Keratinocyte (primary cell): Measurements from ENCODE around the gene PAIP2. TPM values are rescaled to one million over a fixed set of nuclear protein-coding genes. Genes with fewer than 3 reads are reported as not detected.

Experiments
- DNase-seq: peaks from one replicate; pipeline ENCODE4 v3.0.0-alpha.2; 2011; ENCODE audit warnings: low read depth, missing footprints, low spot score
- FAIRE-seq: peaks from 2 replicates; lab custom pipeline; 2011; peaks lifted over from hg19 to GRCh38; lab: Jason Lieb, UNC
- H2AFZ ChIP-seq: 2 replicates; pipeline ENCODE4 v1.6.0; 2012; ENCODE audit warnings: low read length, control low read depth, inconsistent platforms; ENCODE audit not compliant: control insufficient read depth
- H3K27ac ChIP-seq: 2 replicates; pipeline ENCODE4 v1.5.1; 2011; ENCODE audit warnings: low read length; ENCODE audit not compliant: control insufficient read depth, insufficient read depth
- H3K27me3 ChIP-seq: 3 replicates; pipeline ENCODE4 v1.6.0; 2011; ENCODE audit warnings: low read length; ENCODE audit not compliant: control insufficient read depth, insufficient read depth; ENCODE audit errors: extremely low read depth
- H3K36me3 ChIP-seq, 2 experiments: 2 replicates in 1 of 2; 3 replicates in 1 of 2; pipeline ENCODE4 v1.5.1; 2011; ENCODE audit warnings: low read length in 2 of 2, mild to moderate bottlenecking in 1 of 2; ENCODE audit not compliant: control insufficient read depth in 2 of 2, insufficient read depth in 2 of 2; ENCODE audit errors: extremely low read depth in 1 of 2
- H3K4me1 ChIP-seq: 3 replicates; pipeline ENCODE4 v1.5.1; 2011; ENCODE audit warnings: low read length; ENCODE audit not compliant: control insufficient read depth, insufficient read depth; ENCODE audit errors: extremely low read depth
- H3K4me2 ChIP-seq: 3 replicates; pipeline ENCODE4 v1.6.0; 2011; ENCODE audit warnings: low read depth, low read length; ENCODE audit not compliant: control insufficient read depth, insufficient read depth; ENCODE audit errors: extremely low read depth
- H3K4me3 ChIP-seq, 3 experiments: fragments of 200-600 bp in 1 of 3; sonication (generic) in 1 of 3; 2 replicates in 2 of 3; 3 replicates in 1 of 3; pipeline ENCODE4 v1.5.1; 2011 to 2016; ENCODE audit warnings: low read length in 3 of 3, mild to moderate bottlenecking in 3 of 3, control low read depth in 2 of 3, inconsistent platforms in 1 of 3, low read depth in 1 of 3, mixed read lengths in 1 of 3, mixed run types in 1 of 3, moderate library complexity in 1 of 3; ENCODE audit not compliant: control insufficient read depth in 2 of 3, insufficient read depth in 2 of 3; ENCODE audit errors: extremely low read depth in 1 of 3
- H3K79me2 ChIP-seq: 2 replicates; pipeline ENCODE4 v1.6.0; 2012; ENCODE audit warnings: low read length; ENCODE audit not compliant: control insufficient read depth, insufficient read depth
- H3K9ac ChIP-seq: 3 replicates; pipeline ENCODE4 v1.6.0; 2011; ENCODE audit warnings: low read length; ENCODE audit not compliant: control insufficient read depth, insufficient read depth; ENCODE audit errors: extremely low read depth
- H3K9me1 ChIP-seq: 3 replicates; pipeline ENCODE4 v1.6.0; 2011; ENCODE audit warnings: low read length; ENCODE audit not compliant: control insufficient read depth, insufficient read depth; ENCODE audit errors: extremely low read depth
- H3K9me3 ChIP-seq: 2 replicates; pipeline ENCODE4 v1.5.1; 2012; ENCODE audit warnings: low read depth, low read length; ENCODE audit not compliant: control insufficient read depth
- H4K20me1 ChIP-seq: 3 replicates; pipeline ENCODE4 v1.6.0; 2011; ENCODE audit warnings: low read length; ENCODE audit not compliant: control insufficient read depth, insufficient read depth; ENCODE audit errors: extremely low read depth
- CTCF ChIP-seq, 3 experiments: IDR thresholded peaks in 1 of 3; conservative IDR thresholded peaks in 1 of 3; optimal IDR thresholded peaks in 1 of 3; 2 replicates in 2 of 3; 3 replicates in 1 of 3; pipeline versions ENCODE3 to v1.5.1; 2011; ENCODE audit warnings: low read length in 3 of 3, mild to moderate bottlenecking in 3 of 3, moderate library complexity in 2 of 3, control low read depth in 1 of 3, inconsistent platforms in 1 of 3; ENCODE audit not compliant: insufficient read depth in 2 of 3; ENCODE audit errors: extremely low read depth in 1 of 3
- EZH2 ChIP-seq: IDR thresholded peaks from one replicate; pipeline ENCODE4 v1.6.1; 2012; ENCODE audit warnings: inconsistent platforms, mild to moderate bottlenecking, low read length, moderate library complexity
- dilution Hi-C: fragments of 300-500 bp; cut with MboI; formaldehyde crosslinking; loops from one replicate; pipeline ENCODE4 v1.7.0; 2020; ENCODE audit warnings: low sequenced_read_pairs; ENCODE audit not compliant: extremely low pct_ligation_motif_present
- polyA plus RNA-seq, 5 experiments: library from polyadenylated mRNA; depleted of rRNA in 3 of 5; stranded (reverse) in 3 of 5; stranded (forward) in 1 of 5; unstranded in 1 of 5; fragments of >200 nt; gene quantifications; 1 replicate in 1 of 5; 2 replicates in 3 of 5; 3 replicates in 1 of 5; pipeline versions ENCODE4 v1.2.1 to v1.2.3, GENCODE V29; 2011 to 2012; ENCODE audit warnings: missing spikeins in 2 of 5, low read depth in 1 of 5, low replicate concordance in 1 of 5

The PAIP2 gene
- polyA plus RNA-seq, 1 donor (not counting 4 experiments of a cell fraction or from before 2014, with no cell fraction given), result 65.6 TPM

DNA sequence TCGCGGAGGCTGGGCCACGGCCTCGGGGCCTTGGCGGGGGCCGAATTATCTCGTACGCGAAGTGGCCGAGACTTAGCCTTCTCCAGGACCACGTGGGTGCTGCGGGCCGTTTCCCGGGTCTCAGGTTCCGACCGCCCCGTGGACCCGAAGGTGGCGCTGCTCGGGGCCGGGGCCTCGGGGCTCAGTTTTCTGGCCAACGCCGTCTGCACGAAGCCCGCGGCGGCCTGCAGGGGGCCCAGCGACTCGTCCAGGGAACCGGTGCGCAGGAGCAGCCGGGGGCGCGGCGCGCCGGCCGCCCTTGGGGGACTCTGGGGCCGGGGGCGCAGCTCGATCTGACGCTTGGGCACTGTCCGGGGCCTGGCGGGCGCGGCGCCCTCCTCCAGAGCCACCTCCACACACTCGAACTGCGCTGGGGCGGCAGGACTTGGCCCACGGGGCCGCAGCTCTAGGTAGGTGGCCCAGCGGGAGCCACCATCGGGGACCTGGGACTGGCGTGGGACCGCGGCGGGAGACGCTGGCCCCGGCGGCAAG is 52.5 kb downstream of the PAIP2 start:
- Histone ChIP-seq H3K4me2 (peak overlapping the region; percentile 90), H3K4me1 (peaks cover 19% of the 10 kb centered on the region), H3K79me2 (peaks cover 15% of the 10 kb centered on the region), H4K20me1 (no peaks in the 10 kb centered on the region), H3K9me1 (no peaks in the 10 kb centered on the region), H3K9ac (peak overlapping the region; percentile 93), H3K9me3 (no peaks in the 10 kb centered on the region), H3K27ac (peak overlapping the region; percentile 60), H3K27me3 (no peaks in the 10 kb centered on the region), H3K4me3 (peak overlapping the region; percentile 69 to 92 (median 84)), H3K36me3 (peaks cover 0 to 4% of the 10 kb centered on the region in 2 experiments), H2AFZ (no peak overlapping the region)
- dilution Hi-C loops, result no loop called here
- DNase-seq (no peak), FAIRE-seq (no peak)
- peak in 1 of 3 experiments; percentile 24 for TF ChIP-seq CTCF (optimal IDR thresholded peaks at IDR 0.05 in 1 of 3, IDR thresholded peaks at IDR 0.05 in 1 of 3, conservative IDR thresholded peaks at IDR 0.05 in 1 of 3; ENCODE audit: extremely low read depth in 1 of 3, insufficient read depth in 2 of 3, low read length in 3 of 3)
- no peak for TF ChIP-seq EZH2

GRCh38 chr5:139394654-139395566 is 53.3 kb downstream of the PAIP2 start, which contains the start of gene PROB1:
Gene PROB1 (minus strand): TSS chr5:139395104. CDS start chr5:139395081, 23 bp downstream.
- H3K9ac ChIP-seq, result peak within 1 kb of the TSS; percentile 93
- FAIRE-seq, result no peak

More at GRCh38 chr5:139394654-139395566, 53.3 kb downstream of the PAIP2 start, which contains the start of gene PROB1:
- DNase-seq, result no peak
- no peaks in the 10 kb centered on the region for H3K27me3 ChIP-seq
- dilution Hi-C loops, result no loop called here
- H3K9me1 ChIP-seq, result no peaks in the 10 kb centered on the region
- H2AFZ ChIP-seq, result no peak within 1 kb of the TSS
- H3K27ac ChIP-seq, result peak within 1 kb of the TSS; percentile 60
- H3K36me3 ChIP-seq, result peaks cover 0 to 4% of the 10 kb centered on the region in 2 experiments
- peak within 1 kb of the TSS; percentile 69 to 92 (median 84) for H3K4me3 ChIP-seq
- peaks cover 15% of the 10 kb centered on the region for H3K79me2 ChIP-seq
- no peaks in the 10 kb centered on the region for H3K9me3 ChIP-seq
- peak within 1 kb of the TSS; percentile 90 for H3K4me2 ChIP-seq
- H3K4me1 ChIP-seq, result peaks cover 19% of the 10 kb centered on the region
- no peaks in the 10 kb centered on the region for H4K20me1 ChIP-seq
- no peak for TF ChIP-seq CTCF (optimal IDR thresholded peaks at IDR 0.05 in 1 of 3, IDR thresholded peaks at IDR 0.05 in 1 of 3, conservative IDR thresholded peaks at IDR 0.05 in 1 of 3; ENCODE audit: extremely low read depth in 1 of 3, insufficient read depth in 2 of 3, low read length in 3 of 3)
- TF ChIP-seq EZH2, result no peak
